ENCODE results near the gene KCNJ4. TPM values are rescaled to one million over a fixed set of nuclear protein-coding genes. Genes with fewer than 3 reads are reported as not detected.

Gene KCNJ4
- total RNA-seq, 1 donor from 2014 or later = 0.43 TPM

GRCh38 chr22:38426628-38427027 lies 28.4 kb downstream of the KCNJ4 start:
- H3K27me3 Mint-ChIP-seq (ENCODE audit: unreplicated experiment) = no peaks in the 10 kb centered on the region

GRCh38 chr22:38424525-38425080 lies 30.4 kb downstream of the KCNJ4 start:
- no peaks in the 10 kb centered on the region for H3K9me3 Mint-ChIP-seq (ENCODE audit: unreplicated experiment)
- H3K27ac Mint-ChIP-seq (ENCODE audit: unreplicated experiment) = no peak overlapping the region
- no peak for TF ChIP-seq CTCF (IDR thresholded peaks at IDR 0.05)
- H3K36me3 Mint-ChIP-seq (ENCODE audit: unreplicated experiment) = no peaks in the 10 kb centered on the region
- H3K4me1 Mint-ChIP-seq (ENCODE audit: unreplicated experiment) = no peaks in the 10 kb centered on the region
- H3K4me3 Mint-ChIP-seq (ENCODE audit: unreplicated experiment) = no peak overlapping the region
- DNase-seq (ENCODE audit: extremely low spot score, unreplicated experiment) = no peak
- no peaks in the 10 kb centered on the region for H3K27me3 Mint-ChIP-seq (ENCODE audit: unreplicated experiment)

More at GRCh38 chr22:38426628-38427027, 28.4 kb downstream of the KCNJ4 start:
- no peaks in the 10 kb centered on the region for H3K4me1 Mint-ChIP-seq (ENCODE audit: unreplicated experiment)
- H3K27ac Mint-ChIP-seq (ENCODE audit: unreplicated experiment) = no peak overlapping the region
- no peaks in the 10 kb centered on the region for H3K36me3 Mint-ChIP-seq (ENCODE audit: unreplicated experiment)
- H3K4me3 Mint-ChIP-seq (ENCODE audit: unreplicated experiment) = no peak overlapping the region
- no peaks in the 10 kb centered on the region for H3K9me3 Mint-ChIP-seq (ENCODE audit: unreplicated experiment)
- DNase-seq (ENCODE audit: extremely low spot score, unreplicated experiment) = no peak
- TF ChIP-seq CTCF (IDR thresholded peaks at IDR 0.05) = no peak

GRCh38 chr22:38423512-38424503 lies 31.2 kb downstream of the KCNJ4 start:
- H3K36me3 Mint-ChIP-seq (ENCODE audit: unreplicated experiment) = no peaks in the 10 kb centered on the region
- no peak for TF ChIP-seq CTCF (IDR thresholded peaks at IDR 0.05)
- DNase-seq (ENCODE audit: extremely low spot score, unreplicated experiment) = no peak
- H3K27me3 Mint-ChIP-seq (ENCODE audit: unreplicated experiment) = no peaks in the 10 kb centered on the region
- H3K27ac Mint-ChIP-seq (ENCODE audit: unreplicated experiment) = no peak overlapping the region
- H3K4me3 Mint-ChIP-seq (ENCODE audit: unreplicated experiment) = no peak overlapping the region
- H3K4me1 Mint-ChIP-seq (ENCODE audit: unreplicated experiment) = no peaks in the 10 kb centered on the region
- no peaks in the 10 kb centered on the region for H3K9me3 Mint-ChIP-seq (ENCODE audit: unreplicated experiment)

GRCh38 chr22:38422611-38423511 lies 32.1 kb downstream of the KCNJ4 start:
- no peak overlapping the region for H3K4me3 Mint-ChIP-seq (ENCODE audit: unreplicated experiment)
- H3K27ac Mint-ChIP-seq (ENCODE audit: unreplicated experiment) = no peak overlapping the region
- no peaks in the 10 kb centered on the region for H3K4me1 Mint-ChIP-seq (ENCODE audit: unreplicated experiment)
- H3K36me3 Mint-ChIP-seq (ENCODE audit: unreplicated experiment) = no peaks in the 10 kb centered on the region
- TF ChIP-seq CTCF (IDR thresholded peaks at IDR 0.05) = no peak
- H3K27me3 Mint-ChIP-seq (ENCODE audit: unreplicated experiment) = no peaks in the 10 kb centered on the region
- no peaks in the 10 kb centered on the region for H3K9me3 Mint-ChIP-seq (ENCODE audit: unreplicated experiment)
- DNase-seq (ENCODE audit: extremely low spot score, unreplicated experiment) = no peak

All from osteocyte (in vitro differentiated cells).